Thyroid gland (tissue), 4 donors: Measurements from ENCODE around the gene GLI2.

Experiments used
- POLR2A ChIP-seq, 2 donors: fragments of 450-650 bp; IDR thresholded peaks; one replicate each; pipeline ENCODE4 v1.6.1; 2017; ENCODE audit warnings: antibody characterized with exemption in 2 of 2, mild to moderate bottlenecking in 2 of 2, moderate library complexity in 1 of 2
- TF ChIP-seq, protein P1 (sequence below), 6 experiments: fragments of 200-600 bp in 3 of 6; fragments of 450-650 bp in 3 of 6; sonication (generic) in 3 of 6; IDR thresholded peaks; one replicate each; pipeline ENCODE4 v1.5.1; 2016 to 2019; ENCODE audit warnings: antibody characterized with exemption in 6 of 6, mild to moderate bottlenecking in 2 of 6, inconsistent platforms in 1 of 6, moderate library complexity in 1 of 6

DNA sequence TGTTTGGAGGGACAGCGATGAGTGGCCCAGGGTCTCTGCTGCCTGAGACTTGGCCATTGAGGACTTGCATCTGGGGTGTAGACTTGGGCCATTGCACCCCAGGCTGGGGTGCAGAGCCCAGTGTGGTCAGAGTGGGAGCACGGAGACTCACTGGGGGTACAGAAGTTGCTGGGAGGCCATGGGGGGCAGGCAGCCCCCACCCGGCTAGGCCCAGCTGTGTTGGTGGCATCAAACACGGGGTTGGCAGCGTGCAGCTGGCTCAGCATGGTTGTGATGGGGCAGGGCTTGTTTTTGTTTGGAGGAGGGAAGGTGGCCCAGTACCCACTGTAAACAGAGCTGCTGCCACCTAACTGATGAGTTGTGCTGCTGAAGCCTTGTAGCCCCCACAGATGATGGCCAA, 42.1 kb downstream of the GLI2 start:
- TF ChIP-seq, protein P1, sequence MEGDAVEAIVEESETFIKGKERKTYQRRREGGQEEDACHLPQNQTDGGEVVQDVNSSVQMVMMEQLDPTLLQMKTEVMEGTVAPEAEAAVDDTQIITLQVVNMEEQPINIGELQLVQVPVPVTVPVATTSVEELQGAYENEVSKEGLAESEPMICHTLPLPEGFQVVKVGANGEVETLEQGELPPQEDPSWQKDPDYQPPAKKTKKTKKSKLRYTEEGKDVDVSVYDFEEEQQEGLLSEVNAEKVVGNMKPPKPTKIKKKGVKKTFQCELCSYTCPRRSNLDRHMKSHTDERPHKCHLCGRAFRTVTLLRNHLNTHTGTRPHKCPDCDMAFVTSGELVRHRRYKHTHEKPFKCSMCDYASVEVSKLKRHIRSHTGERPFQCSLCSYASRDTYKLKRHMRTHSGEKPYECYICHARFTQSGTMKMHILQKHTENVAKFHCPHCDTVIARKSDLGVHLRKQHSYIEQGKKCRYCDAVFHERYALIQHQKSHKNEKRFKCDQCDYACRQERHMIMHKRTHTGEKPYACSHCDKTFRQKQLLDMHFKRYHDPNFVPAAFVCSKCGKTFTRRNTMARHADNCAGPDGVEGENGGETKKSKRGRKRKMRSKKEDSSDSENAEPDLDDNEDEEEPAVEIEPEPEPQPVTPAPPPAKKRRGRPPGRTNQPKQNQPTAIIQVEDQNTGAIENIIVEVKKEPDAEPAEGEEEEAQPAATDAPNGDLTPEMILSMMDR (IDR thresholded peaks at IDR 0.05), result no peak
- TF ChIP-seq POLR2A (IDR thresholded peaks at IDR 0.05), result no peak
